Measurements from ENCODE around the gene ELK4. TPM values are rescaled to one million over a fixed set of nuclear protein-coding genes. Genes with fewer than 3 reads are reported as not detected.

Gene ELK4
- total and polyA plus RNA-seq, 2 of the 4 experiments (the other 2 are of a cell fraction): 4.6 to 11.3 TPM

DNA sequence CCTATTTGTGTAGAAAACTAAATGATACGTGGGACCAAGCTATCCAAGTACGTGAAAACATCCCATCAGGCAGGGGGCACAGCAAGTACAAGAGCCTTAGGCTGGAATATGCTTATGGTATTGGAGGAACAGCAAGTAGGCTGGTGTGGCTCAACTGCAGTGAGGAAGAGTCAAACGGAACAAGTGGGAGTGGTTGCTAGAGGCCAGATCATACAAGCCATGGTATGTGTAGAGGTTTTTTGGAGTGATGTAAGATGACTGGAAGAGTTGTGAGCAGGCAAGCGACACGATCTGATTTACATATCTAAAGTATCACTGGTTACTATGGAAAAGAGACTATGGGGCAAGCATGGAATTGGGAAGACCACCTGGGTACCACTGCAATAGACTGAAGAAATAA, 27.8 kb downstream of the ELK4 start:
- Histone ChIP-seq H3K23ac (ENCODE audit: low read depth, low read length) (no peak overlapping the region), H3K4me1 (ENCODE audit: control insufficient read depth, insufficient read depth, low read length) (peaks cover 6% of the 10 kb centered on the region), H3K9me1 (ENCODE audit: insufficient read depth, low read length) (peaks cover 16% of the 10 kb centered on the region; the same call in 1 of the 2 replicates), H3K27me3 (ENCODE audit: control insufficient read depth, insufficient read depth, low read length) (no peaks in the 10 kb centered on the region), H3K4ac (ENCODE audit: low read depth, low read length) (no peak overlapping the region), H2AFZ (replicated peaks; ENCODE audit: low read length, poor library complexity) (no peak overlapping the region), H2BK5ac (ENCODE audit: low read depth, low read length, poor library complexity, severe bottlenecking) (no peak overlapping the region), H4K8ac (ENCODE audit: low read depth in 2 of 2, low read length in 2 of 2) (no peak overlapping the region), H3K56ac (ENCODE audit: extremely low read depth, insufficient read depth, low read length) (no peak overlapping the region), H2BK15ac (ENCODE audit: low read depth, low read length) (no peak overlapping the region), H4K20me1 (ENCODE audit: insufficient read depth, low read length) (0 out of 2 replicates have a peak, but pooled peaks cover 2% of the 10 kb centered on the region), H3K27ac (ENCODE audit: insufficient read depth, low read length) (no peak overlapping the region), H3K18ac (ENCODE audit: low read depth, low read length) (no peak overlapping the region), H2AK9ac (replicated peaks; ENCODE audit: low read depth, low read length, poor library complexity) (no peak overlapping the region), H3K79me1 (ENCODE audit: low read depth in 1 of 2, low read length in 2 of 2) (peaks cover 7 to 26% of the 10 kb centered on the region in 2 experiments; a peak in 3 of 4 replicates), H4K5ac (ENCODE audit: low read depth, low read length) (no peak overlapping the region), H4K91ac (ENCODE audit: insufficient read depth, low read depth, low read length) (no peak overlapping the region), H3K9me3 (ENCODE audit: control insufficient read depth, insufficient read depth, low read length) (no peaks in the 10 kb centered on the region), H2BK120ac (ENCODE audit: low read depth, low read length) (no peak overlapping the region), H3K14ac (replicated peaks; ENCODE audit: low read depth, low read length) (no peak overlapping the region), H2BK20ac (ENCODE audit: low read depth, low read length) (no peak overlapping the region), H3K4me3 (ENCODE audit: insufficient read depth, low read depth, low read length) (no peak overlapping the region), H3K9ac (ENCODE audit: low read depth, low read length) (no peak overlapping the region), H2AK5ac (ENCODE audit: low read depth, low read length) (no peak overlapping the region), H3K4me2 (ENCODE audit: low read depth, low read length) (no peak overlapping the region), H3K36me3 (ENCODE audit: control insufficient read depth, insufficient read depth, low read length) (peaks cover 6% of the 10 kb centered on the region)
- 84% methylated on average over 3 of the region's 5 CpGs; no CpG with 5 or more reads in 1 of the 2 experiments for WGBS, 2 experiments (ENCODE audit: extremely low coverage in 2 of 2, insufficient read length in 1 of 2)
- in situ Hi-C loops (cut with MboI; ENCODE audit: low sequenced_read_pairs): no loop called here
- DNase-seq: no peak
- ChIA-PET CTCF (no interaction called here), POLR2A (ENCODE audit: unreplicated experiment) (no interaction called here)
- dilution Hi-C loops (cut with HindIII; ENCODE audit: low sequenced_read_pairs, unreplicated experiment): no loop called here
- BruUV-seq (replicated peaks): no TSS peak
- TF ChIP-seq MAZ (IDR thresholded peaks at IDR 0.05; ENCODE audit: borderline replicate concordance, low read depth, low read length): no peak
- TF ChIP-seq, protein P1, sequence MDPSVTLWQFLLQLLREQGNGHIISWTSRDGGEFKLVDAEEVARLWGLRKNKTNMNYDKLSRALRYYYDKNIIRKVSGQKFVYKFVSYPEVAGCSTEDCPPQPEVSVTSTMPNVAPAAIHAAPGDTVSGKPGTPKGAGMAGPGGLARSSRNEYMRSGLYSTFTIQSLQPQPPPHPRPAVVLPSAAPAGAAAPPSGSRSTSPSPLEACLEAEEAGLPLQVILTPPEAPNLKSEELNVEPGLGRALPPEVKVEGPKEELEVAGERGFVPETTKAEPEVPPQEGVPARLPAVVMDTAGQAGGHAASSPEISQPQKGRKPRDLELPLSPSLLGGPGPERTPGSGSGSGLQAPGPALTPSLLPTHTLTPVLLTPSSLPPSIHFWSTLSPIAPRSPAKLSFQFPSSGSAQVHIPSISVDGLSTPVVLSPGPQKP (IDR thresholded peaks at IDR 0.05; ENCODE audit: borderline replicate concordance, low read depth, low read length): no peak
- no peak for TF ChIP-seq CEBPB (IDR thresholded peaks at IDR 0.05; ENCODE audit: low read depth, low read length)
- no peak for TF ChIP-seq MXI1 (IDR thresholded peaks at IDR 0.05; ENCODE audit: borderline replicate concordance, low read depth, low read length)
- TF ChIP-seq BHLHE40 (IDR thresholded peaks at IDR 0.05; ENCODE audit: low read depth, low read length): no peak
- TF ChIP-seq NFE2L2 (IDR thresholded peaks at IDR 0.05; ENCODE audit: low read depth, low read length): no peak
- no peak for TF ChIP-seq RCOR1 (IDR thresholded peaks at IDR 0.05; ENCODE audit: insufficient replicate concordance, low read length)
- no peak for TF ChIP-seq CHD1 (IDR thresholded peaks at IDR 0.05; ENCODE audit: low read depth, low read length)
- TF ChIP-seq MAFK (IDR thresholded peaks at IDR 0.05; ENCODE audit: low read depth, low read length): no peak
- TF ChIP-seq, protein P2, sequence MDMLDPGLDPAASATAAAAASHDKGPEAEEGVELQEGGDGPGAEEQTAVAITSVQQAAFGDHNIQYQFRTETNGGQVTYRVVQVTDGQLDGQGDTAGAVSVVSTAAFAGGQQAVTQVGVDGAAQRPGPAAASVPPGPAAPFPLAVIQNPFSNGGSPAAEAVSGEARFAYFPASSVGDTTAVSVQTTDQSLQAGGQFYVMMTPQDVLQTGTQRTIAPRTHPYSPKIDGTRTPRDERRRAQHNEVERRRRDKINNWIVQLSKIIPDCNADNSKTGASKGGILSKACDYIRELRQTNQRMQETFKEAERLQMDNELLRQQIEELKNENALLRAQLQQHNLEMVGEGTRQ (IDR thresholded peaks at IDR 0.05; ENCODE audit: low read depth, low read length): no peak
- TF ChIP-seq SMC3 (IDR thresholded peaks at IDR 0.05; ENCODE audit: low read depth, low read length): no peak
- TF ChIP-seq, protein P3, sequence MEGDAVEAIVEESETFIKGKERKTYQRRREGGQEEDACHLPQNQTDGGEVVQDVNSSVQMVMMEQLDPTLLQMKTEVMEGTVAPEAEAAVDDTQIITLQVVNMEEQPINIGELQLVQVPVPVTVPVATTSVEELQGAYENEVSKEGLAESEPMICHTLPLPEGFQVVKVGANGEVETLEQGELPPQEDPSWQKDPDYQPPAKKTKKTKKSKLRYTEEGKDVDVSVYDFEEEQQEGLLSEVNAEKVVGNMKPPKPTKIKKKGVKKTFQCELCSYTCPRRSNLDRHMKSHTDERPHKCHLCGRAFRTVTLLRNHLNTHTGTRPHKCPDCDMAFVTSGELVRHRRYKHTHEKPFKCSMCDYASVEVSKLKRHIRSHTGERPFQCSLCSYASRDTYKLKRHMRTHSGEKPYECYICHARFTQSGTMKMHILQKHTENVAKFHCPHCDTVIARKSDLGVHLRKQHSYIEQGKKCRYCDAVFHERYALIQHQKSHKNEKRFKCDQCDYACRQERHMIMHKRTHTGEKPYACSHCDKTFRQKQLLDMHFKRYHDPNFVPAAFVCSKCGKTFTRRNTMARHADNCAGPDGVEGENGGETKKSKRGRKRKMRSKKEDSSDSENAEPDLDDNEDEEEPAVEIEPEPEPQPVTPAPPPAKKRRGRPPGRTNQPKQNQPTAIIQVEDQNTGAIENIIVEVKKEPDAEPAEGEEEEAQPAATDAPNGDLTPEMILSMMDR (conservative IDR thresholded peaks at IDR 0.05; ENCODE audit: low read depth, low read length): no peak
- no peak for TF ChIP-seq RAD21 (IDR thresholded peaks at IDR 0.05; ENCODE audit: low read length)
- TF ChIP-seq POLR2A (IDR thresholded peaks at IDR 0.05; ENCODE audit: low read depth, low read length): no peak
- no peak for TF ChIP-seq FOS (IDR thresholded peaks at IDR 0.05; ENCODE audit: low read depth, low read length)
- ATAC-seq (ENCODE audit: low read depth): no peak
- intact Hi-C loops (cut with micrococcal nuclease): no loop called here
